GM18508 (cell line): ENCODE measurements around the gene HDAC11.

ENCODE experiments used
- ATAC-seq: cut with Tn5 transposase; IDR thresholded peaks from one replicate; pipeline ENCODE4 v1.9.1; 2021; ENCODE audit warnings: moderate number of reproducible peaks; ENCODE audit not compliant: insufficient read depth, unreplicated experiment

HDAC11 gene

GRCh38 chr3:13539671-13540070, 59.6 kb downstream of the HDAC11 start:
- ATAC-seq, result no peak

- no peak for ATAC-seq
Measured at GRCh38 chr3:13540297-13540995, 60.3 kb downstream of the HDAC11 start.

GRCh38 chr3:13541691-13542090, 61.6 kb downstream of the HDAC11 start:
- no peak for ATAC-seq

GRCh38 chr3:13542142-13542541, 62.0 kb downstream of the HDAC11 start:
- no peak for ATAC-seq

GRCh38 chr3:13543253-13543652, 63.1 kb downstream of the HDAC11 start:
- no peak for ATAC-seq

GRCh38 chr3:13544293-13544831, 64.3 kb downstream of the HDAC11 start:
- no peak for ATAC-seq

- ATAC-seq, result no peak
Measured at GRCh38 chr3:13544951-13545651, 65.0 kb downstream of the HDAC11 start.

GRCh38 chr3:13545952-13546454, 65.9 kb downstream of the HDAC11 start:
- ATAC-seq, result no peak

- no peak for ATAC-seq
Measured at GRCh38 chr3:13546667-13547171, 66.6 kb downstream of the HDAC11 start.

GRCh38 chr3:13547591-13548371, 67.7 kb downstream of the HDAC11 start:
- ATAC-seq, result no peak

GRCh38 chr3:13548696-13549622, 68.9 kb downstream of the HDAC11 start, which contains the start of gene FBLN2:
Gene FBLN2, plus strand, starts transcription at chr3:13549125. Its CDS starts 21,231 bp downstream, at chr3:13570356.
- no peak for ATAC-seq

- no peak for ATAC-seq
Measured at GRCh38 chr3:13549623-13550422, 69.7 kb downstream of the HDAC11 start.

GRCh38 chr3:13550423-13550690, 70.3 kb downstream of the HDAC11 start:
- no peak for ATAC-seq

- no peak for ATAC-seq
Measured at GRCh38 chr3:13550791-13551360, 70.8 kb downstream of the HDAC11 start.

GRCh38 chr3:13552857-13553652, 72.9 kb downstream of the HDAC11 start:
- no peak for ATAC-seq

GRCh38 chr3:13553686-13554085, 73.6 kb downstream of the HDAC11 start:
- no peak for ATAC-seq

- no peak for ATAC-seq
Measured at GRCh38 chr3:13555753-13556152, 75.6 kb downstream of the HDAC11 start.
